OCI-LY7 (cell line): Measurements from ENCODE around the gene SLAMF8. TPM values are rescaled to one million over a fixed set of nuclear protein-coding genes. Genes with fewer than 3 reads are reported as not detected.

Experiments
- BruUV-seq: library from RNA; stranded (reverse); fragments of 400-500 nt; replicated peaks from 2 replicates; lab custom pipeline; 2021; lab: Mats Ljungman, UMichigan
- CTCF ChIA-PET: fragments of 300-600 bp; sonication (Branson Sonifier 250); formaldehyde crosslinking; loops from one replicate; lab custom pipeline; 2022; ENCODE audit warnings: antibody characterized with exemption; ENCODE audit not compliant: unreplicated experiment; lab: Charles Lee
- POLR2A ChIA-PET: fragments of 300-600 bp; sonication (Branson Sonifier 250); formaldehyde crosslinking; loops from one replicate; lab custom pipeline; 2022; ENCODE audit warnings: antibody characterized with exemption; lab: Charles Lee
- DNase-seq: peaks from one replicate; pipeline ENCODE4 v3.0.0-alpha.2; 2015; ENCODE audit warnings: low spot score
- H2AFZ ChIP-seq: fragments of 200-600 bp; sonication (generic), shearing (Covaris generic); 2 replicates; pipeline ENCODE4 v1.6.1; 2014; ENCODE audit warnings: mild to moderate bottlenecking, antibody characterized with exemption, low read length, moderate library complexity
- H3K27ac ChIP-seq: fragments of 200-600 bp; sonication (generic); 2 replicates; pipeline ENCODE4 v1.5.1; 2014; ENCODE audit warnings: mixed run types, low read depth, mild to moderate bottlenecking, moderate library complexity, low read length, inconsistent platforms; ENCODE audit not compliant: poor library complexity, severe bottlenecking
- H3K36me3 ChIP-seq: fragments of 200-600 bp; sonication (generic); 2 replicates; pipeline ENCODE4 v1.6.1; 2014; ENCODE audit warnings: mild to moderate bottlenecking, antibody characterized with exemption, low read length, moderate library complexity, mixed read lengths; ENCODE audit not compliant: insufficient read depth
- H3K4me1 ChIP-seq: fragments of 200-600 bp; sonication (generic); 2 replicates; pipeline ENCODE4 v1.5.1; 2014; ENCODE audit warnings: mild to moderate bottlenecking, low read length; ENCODE audit not compliant: insufficient read depth, poor library complexity, severe bottlenecking
- H3K4me2 ChIP-seq: fragments of 200-600 bp; sonication (generic); 2 replicates; pipeline ENCODE4 v1.6.1; 2014; ENCODE audit warnings: mild to moderate bottlenecking, low read length
- H3K4me3 ChIP-seq: fragments of 200-600 bp; sonication (generic); 2 replicates; pipeline ENCODE4 v1.5.1; 2014; ENCODE audit warnings: mild to moderate bottlenecking, low read depth, low read length; ENCODE audit not compliant: poor library complexity, severe bottlenecking
- H3K79me2 ChIP-seq: fragments of 200-600 bp; sonication (generic); 2 replicates; pipeline ENCODE4 v1.6.1; 2016; ENCODE audit warnings: low read depth, mild to moderate bottlenecking, low read length, moderate library complexity, mixed read lengths; ENCODE audit not compliant: insufficient read depth
- H3K9me2 ChIP-seq: fragments of 200-600 bp; sonication (generic); 2 replicates; pipeline ENCODE4 v1.6.1; 2016; ENCODE audit warnings: mild to moderate bottlenecking, low read length, mixed read lengths; ENCODE audit not compliant: insufficient read depth
- H3K9me3 ChIP-seq: fragments of 200-600 bp; sonication (generic); 2 replicates; pipeline ENCODE4 v1.6.1; 2014; ENCODE audit warnings: mild to moderate bottlenecking, mixed run types, low read length, mixed read lengths
- H4K20me1 ChIP-seq: fragments of 200-600 bp; sonication (generic); 2 replicates; pipeline ENCODE4 v1.6.1; 2014; ENCODE audit warnings: mild to moderate bottlenecking, antibody characterized with exemption, low read length, moderate library complexity, mixed read lengths; ENCODE audit not compliant: insufficient read depth
- CTCF ChIP-seq: fragments of 200-600 bp; sonication (generic); conservative IDR thresholded peaks from 2 replicates; pipeline ENCODE4 v1.5.1; 2014; ENCODE audit warnings: mild to moderate bottlenecking, antibody characterized with exemption, low read length, moderate library complexity, mixed read lengths
- EZH2phosphoT487 ChIP-seq: fragments of 200-600 bp; sonication (generic); IDR thresholded peaks from 2 replicates; pipeline ENCODE4 v1.6.1; 2018; ENCODE audit warnings: low read depth, borderline replicate concordance, mild to moderate bottlenecking, mixed run types, antibody characterized with exemption, low read length, moderate library complexity, mixed read lengths
- intact Hi-C: fragments of 100-400 bp; cut with micrococcal nuclease; formaldehyde crosslinking; loops from one replicate; pipeline ENCODE4 v1.10.0; 2022; ENCODE audit not compliant: unreplicated experiment
- total RNA-seq, 2 experiments: library from RNA; depleted of rRNA in 1 of 2; stranded (reverse); fragments of >200 nt in 1 of 2; shearing (Covaris generic) in 1 of 2; gene quantifications; 2 replicates each; pipeline ENCODE4 v1.2.3, GENCODE V29; 2014 to 2022

The SLAMF8 gene
- total RNA-seq, 2 experiments from 2014 or later: not detected

DNA sequence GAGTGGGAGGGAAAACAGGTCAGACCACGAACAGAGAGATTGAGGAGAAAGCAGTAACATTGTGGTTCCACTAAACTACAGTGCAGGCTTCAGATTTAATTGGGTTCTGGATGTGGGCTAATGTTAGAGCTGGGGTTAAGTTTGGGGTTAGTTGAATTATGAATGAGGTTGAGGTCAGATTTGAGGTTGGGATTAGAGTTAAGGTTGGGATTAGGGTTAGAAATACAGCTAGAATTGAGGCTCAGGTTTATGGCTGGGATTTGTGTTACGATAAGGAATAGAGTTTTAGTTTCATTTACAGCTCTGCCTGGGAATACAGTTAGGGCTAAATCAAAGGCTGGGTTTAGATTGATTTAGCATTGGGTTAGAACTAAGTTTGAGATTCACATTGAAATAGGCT lies 37.6 kb downstream of the SLAMF8 start:
- no peaks in the 10 kb centered on the region for H3K4me1 ChIP-seq
- H3K27ac ChIP-seq: no peak overlapping the region
- TF ChIP-seq EZH2phosphoT487 (no peak), CTCF (no peak)
- BruUV-seq: no TSS peak
- H3K4me3 ChIP-seq: no peak overlapping the region
- DNase-seq: no peak
- no peaks in the 10 kb centered on the region for H3K9me2 ChIP-seq
- H3K36me3 ChIP-seq: no peaks in the 10 kb centered on the region
- H3K79me2 ChIP-seq: no peaks in the 10 kb centered on the region
- intact Hi-C loops: no loop called here
- H3K4me2 ChIP-seq: no peak overlapping the region
- CTCF ChIA-PET: no interaction called here
- no peak overlapping the region for H2AFZ ChIP-seq
- POLR2A ChIA-PET: interaction anchor here (1.2 kb wide), 1 partner anchor 127 kb away, joined by 3 read pairs; no protein-coding TSS in a partner anchor
- H3K9me3 ChIP-seq: no peaks in the 10 kb centered on the region
- H4K20me1 ChIP-seq: no peaks in the 10 kb centered on the region

GRCh38 chr1:159866066-159866465 lies 39.4 kb downstream of the SLAMF8 start:
- Histone ChIP-seq H3K36me3 (no peaks in the 10 kb centered on the region), H3K4me1 (no peaks in the 10 kb centered on the region), H2AFZ (no peak overlapping the region), H4K20me1 (no peaks in the 10 kb centered on the region), H3K4me2 (no peak overlapping the region), H3K27ac (no peak overlapping the region), H3K9me2 (no peaks in the 10 kb centered on the region), H3K4me3 (no peak overlapping the region), H3K9me3 (no peaks in the 10 kb centered on the region), H3K79me2 (no peaks in the 10 kb centered on the region)
- ChIA-PET POLR2A (no interaction called here), CTCF (no interaction called here)
- DNase-seq: no peak
- TF ChIP-seq EZH2phosphoT487: no peak
- TF ChIP-seq CTCF: no peak
- BruUV-seq: no TSS peak
- intact Hi-C loops: no loop called here

- Histone ChIP-seq H3K9me2 (no peaks in the 10 kb centered on the region), H3K27ac (no peak overlapping the region), H3K4me2 (no peak overlapping the region), H3K36me3 (no peaks in the 10 kb centered on the region), H3K4me1 (no peaks in the 10 kb centered on the region), H4K20me1 (no peaks in the 10 kb centered on the region), H3K4me3 (no peak overlapping the region), H3K9me3 (no peaks in the 10 kb centered on the region), H3K79me2 (no peaks in the 10 kb centered on the region), H2AFZ (no peak overlapping the region)
- DNase-seq: no peak
- no TSS peak for BruUV-seq
- ChIA-PET POLR2A (no interaction called here), CTCF (no interaction called here)
- intact Hi-C loops: no loop called here
- no peak for TF ChIP-seq EZH2phosphoT487
- TF ChIP-seq CTCF: no peak
Measured at GRCh38 chr1:159866905-159867663, 40.4 kb downstream of the SLAMF8 start.
